Activated CD4-positive, alpha-beta T cell treated with anti-CD3 and anti-CD28 coated beads for 24 hours (primary cell): ENCODE data around the gene BCL6B.
"Not testable (repeated sequence)": the region's sequence is repeated elsewhere in the genome, so short reads cannot be mapped to it uniquely, and the experiment has no call there.

Experiments used
- DNase-seq, 2 donors: peaks; one replicate each; pipeline ENCODE4 v3.0.0-alpha.2; 2020; ENCODE audit warnings: low read depth in 2 of 2

BCL6B gene

DNA sequence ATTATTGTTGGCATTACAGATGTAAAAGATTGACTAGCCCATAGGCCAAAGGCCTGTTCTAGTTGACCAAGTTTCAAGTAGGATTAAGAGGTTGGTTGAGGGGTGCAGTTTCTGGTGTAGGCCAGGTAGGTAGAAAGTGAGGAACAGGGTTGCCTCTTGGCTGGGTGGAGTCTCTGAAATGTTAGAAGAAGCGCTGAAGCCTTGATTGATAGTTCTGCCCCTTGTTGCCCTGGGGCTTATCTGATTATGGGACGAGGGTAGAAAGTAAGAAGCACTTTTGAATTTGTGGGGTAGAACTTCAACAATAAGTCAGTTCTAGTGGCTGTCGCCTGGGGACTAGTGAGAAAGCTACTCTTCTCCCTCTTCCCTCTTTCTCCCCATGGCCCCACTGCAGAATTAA, 6.2 kb downstream of the BCL6B start:
- DNase-seq, result no peak

DNA sequence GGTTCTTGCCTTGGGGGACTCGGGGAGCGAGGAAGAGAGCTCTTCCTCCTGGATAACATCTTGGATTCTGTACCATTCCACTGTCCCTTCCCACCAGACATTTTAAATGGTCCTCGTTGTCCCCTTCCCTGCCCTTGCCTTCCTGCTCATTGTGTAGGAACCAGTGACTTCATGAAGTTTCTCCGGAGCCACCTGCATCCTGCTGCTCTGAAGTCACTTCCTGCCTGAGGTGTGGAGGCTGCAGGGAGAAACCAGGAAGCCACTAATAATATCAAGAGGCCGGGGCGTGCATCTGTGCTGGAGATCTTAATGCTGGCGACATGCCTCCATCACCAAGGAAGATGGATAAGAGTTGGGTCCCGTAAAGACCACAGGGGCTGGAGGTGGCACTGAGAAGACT, 6.8 kb downstream of the BCL6B start:
- no peak for DNase-seq

DNA sequence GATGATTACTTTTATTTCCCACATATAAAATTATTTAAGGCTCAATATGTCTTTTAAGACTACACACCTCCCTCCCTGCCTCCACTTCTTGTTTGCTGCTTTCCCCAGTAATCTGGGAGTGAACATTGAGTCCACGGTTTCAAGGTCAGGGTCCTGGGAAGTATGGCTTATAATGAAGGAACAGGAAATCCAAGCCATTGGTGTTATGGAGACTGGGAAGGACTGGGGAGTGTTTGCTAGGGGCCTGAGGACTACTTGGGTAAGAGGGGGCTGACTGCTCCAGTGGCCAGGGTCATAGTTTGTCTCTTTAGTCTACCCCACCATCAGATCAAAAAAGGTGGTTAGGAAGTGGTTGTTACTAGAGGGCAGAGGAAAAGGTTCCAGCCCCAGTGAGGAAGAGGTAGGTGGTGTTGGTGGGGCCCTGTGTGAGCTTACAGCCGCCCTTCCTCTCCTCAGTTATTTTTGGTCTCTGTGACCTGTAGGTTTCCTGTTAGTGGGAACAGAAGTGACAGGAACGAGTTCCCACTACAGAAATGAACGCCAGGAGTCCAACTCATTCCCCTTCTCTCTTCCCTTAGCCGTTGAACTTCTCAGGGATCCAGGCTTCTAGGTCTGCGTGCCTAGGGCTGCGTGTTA, 12.2 kb downstream of the BCL6B start:
- no peak for DNase-seq

DNA sequence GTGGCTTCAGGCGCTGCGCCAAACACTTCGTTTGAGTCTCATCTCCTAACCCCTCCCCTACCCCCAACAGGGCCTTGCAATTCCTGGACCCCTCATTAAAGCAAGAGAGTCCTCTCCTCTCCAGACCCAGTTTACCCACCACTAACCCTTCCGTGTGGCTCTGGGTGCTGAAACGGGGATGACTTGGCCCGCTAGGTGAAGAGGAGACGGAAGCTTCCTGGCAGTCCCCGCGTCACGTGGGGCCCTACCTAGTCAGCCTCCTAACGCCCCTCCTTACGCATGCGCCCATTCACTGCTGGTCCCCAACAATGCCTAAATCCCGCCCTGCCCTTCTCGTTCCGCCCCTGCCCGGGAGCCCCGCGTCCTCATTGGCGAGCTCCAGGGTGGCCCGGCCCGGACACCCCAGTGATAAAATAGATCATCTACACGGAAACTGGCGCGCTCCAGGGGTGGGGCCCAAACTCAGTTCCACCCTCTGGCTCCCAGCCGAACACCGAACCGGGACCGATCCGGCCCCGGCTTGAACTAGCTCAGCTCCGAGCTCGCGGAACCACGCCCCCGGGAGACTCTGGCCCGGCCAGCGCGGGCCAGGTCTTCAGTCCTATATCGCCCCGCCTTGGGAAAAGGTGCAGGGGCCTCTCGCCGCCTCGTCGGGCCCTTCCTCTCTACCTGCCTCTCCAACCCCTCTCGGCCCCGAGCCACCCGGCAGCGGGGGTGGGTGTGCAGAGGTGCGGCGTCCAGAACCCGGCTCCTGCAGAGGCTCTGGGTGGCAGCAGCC, 12.9 kb downstream of the BCL6B start, which contains the start of gene SLC16A13:
Gene SLC16A13 (plus strand): TSS at position 425 of the 778 bp plus-strand sequence. CDS start 368 bp downstream, outside the sequence.
- peak; percentile 96 to 97 for DNase-seq

DNA sequence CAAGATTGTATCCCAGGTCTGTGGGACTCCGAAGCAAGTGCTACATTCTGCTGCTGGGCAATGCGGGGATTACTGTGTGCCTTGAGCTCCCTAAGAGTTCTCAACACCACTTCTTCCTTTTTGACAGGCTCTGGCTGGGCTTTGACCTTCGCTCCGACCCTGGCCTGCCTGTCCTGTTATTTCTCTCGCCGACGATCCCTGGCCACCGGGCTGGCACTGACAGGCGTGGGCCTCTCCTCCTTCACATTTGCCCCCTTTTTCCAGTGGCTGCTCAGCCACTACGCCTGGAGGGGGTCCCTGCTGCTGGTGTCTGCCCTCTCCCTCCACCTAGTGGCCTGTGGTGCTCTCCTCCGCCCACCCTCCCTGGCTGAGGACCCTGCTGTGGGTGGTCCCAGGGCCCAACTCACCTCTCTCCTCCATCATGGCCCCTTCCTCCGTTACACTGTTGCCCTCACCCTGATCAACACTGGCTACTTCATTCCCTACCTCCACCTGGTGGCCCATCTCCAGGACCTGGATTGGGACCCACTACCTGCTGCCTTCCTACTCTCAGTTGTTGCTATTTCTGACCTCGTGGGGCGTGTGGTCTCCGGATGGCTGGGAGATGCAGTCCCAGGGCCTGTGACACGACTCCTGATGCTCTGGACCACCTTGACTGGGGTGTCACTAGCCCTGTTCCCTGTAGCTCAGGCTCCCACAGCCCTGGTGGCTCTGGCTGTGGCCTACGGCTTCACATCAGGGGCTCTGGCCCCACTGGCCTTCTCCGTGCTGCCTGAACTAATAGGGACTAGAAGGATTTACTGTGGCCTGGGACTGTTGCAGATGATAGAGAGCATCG, 15.4 kb downstream of the BCL6B start:
- no peak for DNase-seq

DNA sequence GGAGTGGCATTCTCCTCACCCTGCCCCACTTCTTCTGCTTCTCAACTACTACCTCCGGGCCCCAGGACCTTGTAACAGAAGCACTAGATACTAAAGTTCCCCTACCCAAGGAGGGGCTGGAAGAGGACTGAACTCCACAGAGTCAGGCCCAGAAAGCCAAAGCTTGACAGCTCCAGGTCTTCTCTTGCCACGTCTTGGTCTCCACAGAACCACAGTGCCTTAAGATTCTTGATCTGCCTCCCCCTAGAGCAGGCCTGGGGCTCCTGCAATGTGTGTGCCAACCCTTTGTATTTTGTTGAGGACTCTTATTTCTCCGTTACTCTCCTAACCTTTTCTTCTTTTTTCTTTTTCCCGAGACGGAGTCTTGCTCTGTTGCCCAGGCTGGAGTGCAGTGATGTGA, 17.0 kb downstream of the BCL6B start:
- DNase-seq, result no peak

DNA sequence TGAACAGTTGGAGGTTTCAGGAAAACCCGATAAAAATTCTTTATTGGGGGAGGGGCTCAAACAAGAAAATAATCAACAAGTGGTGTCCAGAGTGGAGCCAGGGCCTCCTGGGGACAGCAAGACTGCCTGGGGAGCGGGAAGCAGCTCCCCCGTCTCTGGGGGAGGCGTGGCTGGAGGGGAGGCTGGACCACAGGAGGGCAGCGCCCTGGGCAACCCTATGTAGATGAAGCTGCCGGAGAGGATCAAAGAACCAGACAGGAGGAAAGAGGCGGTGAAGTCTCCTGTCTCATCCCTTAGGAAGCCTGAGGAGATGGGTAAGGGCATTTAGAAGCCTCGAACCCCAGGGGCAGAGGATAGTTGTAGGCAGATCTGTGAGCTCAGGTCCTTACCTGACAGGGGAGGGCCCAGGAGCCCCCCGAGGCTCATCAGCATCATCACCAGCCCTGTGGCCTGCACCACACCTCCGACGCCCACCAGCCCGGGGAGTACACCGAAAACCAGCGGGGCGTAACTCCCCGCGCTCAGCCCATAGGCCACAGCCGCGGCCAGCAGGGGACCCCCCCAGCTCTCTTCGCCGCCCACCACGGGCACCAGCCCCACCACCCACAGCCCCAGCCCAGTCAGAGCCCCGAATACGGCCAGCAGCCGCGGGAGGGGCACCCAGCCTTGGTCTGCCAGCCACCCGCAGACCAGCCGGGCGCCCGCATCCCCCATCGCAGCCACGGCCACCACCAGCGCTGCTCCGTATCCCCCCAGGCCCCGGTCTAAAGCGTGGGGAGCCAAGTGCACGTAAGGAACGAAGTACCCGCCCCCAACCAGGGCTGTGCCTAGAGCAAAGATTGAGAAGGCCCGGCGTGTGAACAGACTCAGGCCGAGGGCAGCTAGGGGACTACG, 19.0 kb downstream of the BCL6B start:
- DNase-seq, result no peak

DNA sequence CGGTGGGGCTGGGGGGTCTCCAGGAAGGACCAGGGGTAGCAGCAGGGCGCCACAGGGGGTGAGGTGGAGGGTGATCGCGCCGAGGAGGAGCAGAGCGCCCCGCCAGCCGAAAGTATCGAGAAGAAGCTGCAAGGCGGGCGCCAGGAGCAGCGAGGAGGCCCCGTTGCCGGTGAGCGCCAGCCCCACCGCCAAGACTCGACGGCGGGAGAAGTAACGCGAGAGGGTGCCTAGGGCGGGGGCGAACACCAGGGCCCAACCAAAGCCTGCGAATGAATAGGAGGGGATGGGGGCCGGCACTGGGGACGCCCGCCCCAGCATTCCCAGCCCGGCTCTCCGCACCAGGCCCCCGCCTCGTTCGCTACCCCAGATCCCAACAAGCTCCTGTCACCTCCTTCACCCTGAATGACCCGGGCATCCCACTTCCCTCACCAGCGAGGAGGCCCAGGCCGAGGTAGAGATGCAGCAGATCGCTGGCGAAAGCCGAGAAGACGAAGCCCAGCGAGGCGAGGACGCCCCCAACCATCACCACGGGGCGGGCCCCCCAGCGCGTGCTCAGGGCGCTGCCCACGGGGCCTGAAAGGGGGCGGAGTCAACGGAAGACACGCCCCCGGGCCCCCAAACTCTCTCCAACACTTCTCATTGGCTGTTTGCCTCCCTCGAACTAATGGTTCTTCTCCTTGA, 19.8 kb downstream of the BCL6B start:
- peak in 1 of 2 donors; percentile 14 for DNase-seq

DNA sequence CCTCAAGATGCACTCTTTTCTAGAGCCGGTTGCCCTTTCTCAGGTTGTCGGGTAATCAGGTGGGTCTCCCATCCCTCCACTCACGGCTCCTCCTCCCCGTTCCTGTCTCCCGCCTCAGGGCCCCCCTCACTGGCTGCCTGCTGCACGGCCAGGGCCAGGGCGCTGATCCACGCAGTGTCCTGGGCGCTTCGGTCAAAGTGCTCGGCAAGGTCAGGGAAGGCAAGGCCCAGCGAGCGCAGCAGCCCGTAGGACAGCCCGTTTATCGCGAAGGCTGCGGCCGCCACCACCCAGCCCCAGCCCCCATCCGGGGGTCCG, 20.3 kb downstream of the BCL6B start:
- DNase-seq, result no peak

DNA sequence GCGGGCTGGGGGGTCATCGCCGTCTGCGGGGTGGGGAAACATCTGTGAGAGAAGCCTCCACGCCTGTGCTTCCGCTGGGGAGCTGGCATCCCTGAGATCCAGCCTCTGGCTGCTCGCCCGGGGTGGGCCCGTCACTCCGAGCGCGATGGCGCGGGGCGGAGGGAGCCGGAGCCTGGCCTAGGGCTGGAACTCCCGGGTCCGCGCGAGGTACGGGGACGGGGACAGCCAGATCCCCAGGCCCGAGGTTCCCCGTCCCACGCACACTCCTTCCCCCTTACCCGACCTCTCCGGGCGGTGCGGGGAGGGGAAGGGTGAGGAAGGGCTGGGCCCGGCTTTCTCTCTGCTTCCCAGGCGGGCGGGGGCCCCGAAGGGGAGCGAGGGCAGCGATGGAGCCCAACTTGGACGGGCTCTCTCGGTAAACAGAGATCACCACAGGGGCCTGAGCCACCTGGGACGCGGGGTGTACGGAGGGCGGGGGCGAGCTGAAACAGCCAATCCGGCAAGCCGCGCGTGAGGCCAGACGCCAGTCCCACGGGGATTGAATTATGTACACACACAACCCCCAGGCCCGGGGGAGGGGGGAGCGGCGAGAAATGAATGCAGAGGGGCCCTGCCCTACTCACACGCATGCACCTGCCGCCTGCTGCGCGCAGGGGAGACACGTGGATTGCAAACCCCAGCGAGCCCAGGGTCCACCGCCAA, 20.8 kb downstream of the BCL6B start, which contains the start of gene SLC16A11:
Gene SLC16A11 (minus strand): TSS at position 596 of the 702 bp plus-strand sequence. CDS start 579 bp downstream, at position 17.
- no peak for DNase-seq

DNA sequence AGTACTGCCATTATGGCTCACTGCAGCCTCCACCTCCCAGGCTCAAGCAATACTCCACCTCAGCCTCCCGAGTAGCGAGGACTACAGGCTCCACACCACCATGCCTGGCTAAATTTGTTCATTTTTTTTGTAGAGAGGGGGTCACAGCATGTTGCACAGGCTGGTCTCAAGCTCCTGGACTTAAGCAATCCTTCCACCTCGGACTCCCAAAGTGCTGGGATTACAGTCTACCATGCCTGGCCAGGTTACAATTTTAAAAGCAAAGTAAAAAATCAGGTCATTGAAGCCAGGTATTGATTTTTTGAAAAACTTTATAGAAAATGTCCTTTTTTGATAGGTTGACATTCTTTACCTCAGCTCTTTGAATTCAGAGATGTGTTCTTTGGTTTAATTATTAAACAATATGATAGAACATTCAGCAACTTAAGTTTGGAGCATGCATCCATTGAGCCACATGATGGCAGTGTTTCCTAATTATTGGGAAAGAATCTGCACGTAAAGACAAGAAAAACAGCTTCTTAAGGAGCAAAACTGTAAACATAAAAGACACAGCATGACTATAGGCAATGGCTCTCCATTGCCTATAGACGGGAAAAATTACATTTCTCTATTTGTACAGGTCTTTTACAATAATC, 22.8 kb downstream of the BCL6B start:
- peak in 1 of 2 donors; percentile 18 for DNase-seq

DNA sequence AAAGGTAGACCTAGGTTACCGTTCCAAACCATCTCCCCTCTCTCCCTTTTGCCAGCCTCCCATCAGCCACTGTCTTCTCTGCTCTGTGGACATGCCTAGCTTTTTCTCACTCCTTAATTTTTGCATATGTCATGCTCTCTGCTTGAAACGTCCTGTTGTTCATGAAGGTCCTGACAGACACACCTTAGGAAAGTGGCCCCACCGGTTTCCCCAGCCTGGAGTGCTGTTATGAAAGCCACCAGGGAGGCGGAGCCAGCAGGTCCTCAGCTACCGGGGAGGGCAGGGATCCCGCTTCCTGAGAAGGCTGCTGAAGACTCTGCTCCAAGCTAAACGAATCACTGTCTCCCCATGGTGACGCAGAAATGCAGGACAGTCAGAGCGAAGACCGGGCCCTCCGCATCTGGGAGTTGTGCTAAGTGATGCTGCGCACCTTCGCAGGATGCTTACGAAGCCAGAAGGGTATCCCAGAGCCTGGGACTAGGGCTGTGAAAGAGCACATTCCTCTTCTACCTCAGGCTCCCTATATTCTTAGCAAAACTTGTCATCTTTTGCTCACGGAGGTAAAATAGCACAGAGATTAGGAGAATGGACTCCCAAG, 23.4 kb downstream of the BCL6B start:
- DNase-seq, result no peak

DNA sequence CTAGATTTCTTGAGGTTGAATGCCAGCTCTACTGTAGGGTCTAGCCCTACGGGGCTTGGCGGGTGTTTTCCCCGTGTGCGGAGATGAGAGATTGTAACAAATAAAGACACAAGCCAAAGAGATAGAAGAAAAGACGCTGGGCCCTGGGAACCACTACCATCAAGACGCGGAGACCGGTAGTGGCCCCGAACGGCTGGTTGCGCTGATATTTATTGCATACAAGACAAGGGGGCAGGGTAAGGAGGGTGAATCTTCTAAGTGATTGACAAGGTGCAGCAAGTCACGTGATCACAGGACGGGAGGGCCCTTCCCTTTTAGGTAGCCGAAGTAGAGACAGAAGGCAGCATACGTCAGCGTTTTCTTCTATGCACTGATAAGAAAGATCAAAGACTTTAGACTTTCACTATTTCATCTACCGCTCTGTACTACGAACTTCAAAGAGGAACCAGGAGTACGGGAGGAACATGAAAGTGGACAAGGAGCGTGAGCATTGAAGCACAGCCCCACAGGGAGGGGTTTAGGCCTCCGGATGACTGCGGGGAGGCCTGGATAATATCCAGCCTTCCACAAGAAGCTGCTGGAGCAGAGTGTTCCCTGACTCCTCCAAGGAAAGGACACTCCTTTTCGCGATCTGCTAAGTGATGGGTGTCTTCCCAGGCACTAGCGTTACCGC, 24.0 kb downstream of the BCL6B start:
- peak in 1 of 2 donors; percentile 53 for DNase-seq

DNA sequence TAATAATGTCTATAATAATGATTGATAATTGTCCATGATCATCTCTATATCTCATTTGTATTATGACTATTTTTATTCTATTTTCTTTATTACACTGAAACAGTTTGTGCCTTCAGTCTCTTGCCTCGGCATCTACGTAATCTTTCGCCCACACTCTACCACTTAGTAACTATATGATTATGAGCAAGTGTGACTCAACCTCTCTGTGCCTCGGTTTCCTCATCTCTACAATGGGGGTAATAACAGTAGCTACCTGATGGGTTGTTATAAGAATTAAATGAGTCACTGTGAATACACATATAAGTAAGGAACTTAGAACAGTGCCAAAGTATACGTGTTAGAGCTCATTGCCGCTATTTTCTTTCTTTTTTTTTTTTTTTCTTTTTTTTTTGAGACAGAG, 24.7 kb downstream of the BCL6B start:
- DNase-seq, result no peak

DNA sequence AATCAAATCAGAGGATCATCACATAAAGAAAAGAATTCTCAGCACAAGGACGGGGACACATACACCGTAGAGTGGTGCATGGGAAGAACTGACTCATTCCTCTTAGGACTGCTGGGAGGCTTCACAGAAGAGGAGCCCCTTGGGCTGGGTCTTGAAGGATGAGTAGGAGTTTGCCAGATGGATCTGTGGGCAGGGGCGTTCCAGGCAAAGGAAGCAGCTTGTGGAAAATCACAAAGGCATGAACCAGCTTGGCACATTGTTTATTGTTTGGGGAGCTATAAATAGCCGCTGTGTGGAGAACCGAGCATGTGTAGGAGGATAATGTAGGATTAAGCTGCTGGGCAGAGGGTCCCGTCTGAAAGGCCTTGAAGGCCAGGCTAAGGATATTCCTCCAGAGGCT, 26.1 kb downstream of the BCL6B start:
- DNase-seq, result no peak

DNA sequence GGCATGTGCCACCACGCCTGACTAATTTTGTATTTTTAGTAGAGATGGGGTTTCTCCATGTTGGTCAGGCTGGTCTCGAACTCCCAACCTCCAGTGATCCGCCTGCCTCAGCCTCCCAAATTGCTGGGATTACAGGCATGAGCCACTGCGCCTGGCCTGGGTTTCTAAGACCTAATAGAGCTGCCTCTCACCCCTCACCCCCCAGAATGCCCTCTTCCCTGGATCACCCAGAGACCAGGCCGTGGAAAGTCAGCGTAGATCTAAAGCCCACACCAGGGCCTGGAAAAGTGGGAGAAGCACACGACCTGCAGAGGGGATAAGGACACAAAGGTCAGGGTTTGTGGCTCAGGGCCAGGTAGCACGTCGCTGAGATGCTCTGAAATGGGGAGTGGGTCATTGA, 27.7 kb downstream of the BCL6B start:
- DNase-seq, result not testable (repeated sequence)

DNA sequence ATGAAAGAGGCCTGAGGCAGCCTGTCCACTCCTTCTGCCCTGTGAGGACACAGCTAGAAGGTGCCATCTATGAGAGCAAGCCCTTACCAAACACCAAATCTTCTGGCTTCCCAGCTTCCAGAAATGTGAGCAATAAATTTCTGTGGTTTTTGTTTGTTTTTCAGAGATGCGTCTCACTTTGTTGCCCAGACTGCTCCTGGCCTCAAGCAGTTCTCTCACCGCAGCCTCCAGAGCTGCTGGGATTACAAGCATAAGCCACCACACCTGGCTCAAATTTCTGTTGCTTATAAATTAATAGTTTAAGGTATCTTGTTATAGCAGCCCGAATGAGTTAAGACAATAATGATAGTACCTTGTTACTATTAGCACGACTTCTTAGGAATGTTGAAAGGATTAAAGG, 33.5 kb downstream of the BCL6B start:
- no peak for DNase-seq

DNA sequence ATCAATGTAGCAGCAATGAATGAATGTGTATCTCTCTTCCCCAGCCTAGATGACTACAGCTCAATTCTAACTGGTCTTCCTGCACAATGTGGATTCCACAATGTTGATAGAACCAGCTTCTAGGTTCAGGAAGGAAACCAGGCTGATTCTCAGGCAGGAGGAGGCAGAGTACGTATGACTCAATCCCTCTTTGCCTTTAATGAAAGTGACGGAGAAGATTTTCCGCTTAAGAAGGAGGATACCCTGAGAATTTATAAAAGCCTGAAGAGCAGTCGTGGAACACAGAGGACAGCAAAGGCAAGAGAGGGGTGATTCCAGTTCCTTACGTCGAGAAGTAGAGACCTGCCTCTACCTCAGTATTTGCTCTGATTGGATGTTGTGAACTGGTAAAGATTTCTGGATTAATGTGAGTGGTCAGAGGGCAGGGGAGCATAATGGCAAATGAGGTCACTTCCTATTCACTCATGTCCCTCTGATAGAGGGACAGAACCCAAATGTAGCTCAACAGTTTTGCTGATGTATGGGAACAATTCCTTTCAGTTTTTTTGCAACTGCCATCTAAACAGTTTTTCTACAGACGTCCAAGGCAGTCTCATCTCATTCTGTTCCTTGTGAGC, 36.1 kb downstream of the BCL6B start:
- DNase-seq, result no peak
